Measurements from ENCODE around the gene IL17REL.
"Not testable (repeated sequence)": the region's sequence is repeated elsewhere in the genome, so short reads cannot be mapped to it uniquely, and the experiment has no call there.

The IL17REL gene

GRCh38 chr22:50001388-50002231, 11.0 kb downstream of the IL17REL start:
- DNase-seq: peak; percentile 50

- no peak for DNase-seq
Measured at GRCh38 chr22:50000587-50001387, 11.8 kb downstream of the IL17REL start.

- no peak for DNase-seq
Measured at GRCh38 chr22:49999946-50000586, 12.5 kb downstream of the IL17REL start.

GRCh38 chr22:49999063-49999945, 13.3 kb downstream of the IL17REL start:
- no peak for DNase-seq

GRCh38 chr22:49998718-49999062, 13.9 kb downstream of the IL17REL start:
- DNase-seq: no peak

- no peak for DNase-seq
Measured at GRCh38 chr22:49997932-49998717, 14.4 kb downstream of the IL17REL start.

GRCh38 chr22:49997251-49997599, 15.3 kb downstream of the IL17REL start:
- no peak for DNase-seq

- DNase-seq: no peak
Measured at GRCh38 chr22:49996518-49997250, 15.9 kb downstream of the IL17REL start.

- DNase-seq: no peak
Measured at GRCh38 chr22:49996119-49996517, 16.4 kb downstream of the IL17REL start.

- DNase-seq: no peak
Measured at GRCh38 chr22:49995361-49996118, 17.0 kb downstream of the IL17REL start.

GRCh38 chr22:49995041-49995360, 17.6 kb downstream of the IL17REL start:
- DNase-seq: no peak

GRCh38 chr22:49994361-49995040, 18.1 kb downstream of the IL17REL start:
- DNase-seq: no peak

GRCh38 chr22:49993649-49994360, 18.8 kb downstream of the IL17REL start:
- DNase-seq: no peak

- no peak for DNase-seq
Measured at GRCh38 chr22:49992921-49993648, 19.5 kb downstream of the IL17REL start.

GRCh38 chr22:49991907-49992533, 20.5 kb downstream of the IL17REL start:
- no peak for DNase-seq

- no peak for DNase-seq
Measured at GRCh38 chr22:49991167-49991566, 21.4 kb downstream of the IL17REL start.

- not testable (repeated sequence) for DNase-seq
Measured at GRCh38 chr22:49989826-49990225, 22.7 kb downstream of the IL17REL start.

- DNase-seq: no peak
Measured at GRCh38 chr22:49986325-49986724, 26.2 kb downstream of the IL17REL start.
